K562 (cell line): ENCODE results near the gene IP6K3. TPM values are rescaled to one million over a fixed set of nuclear protein-coding genes. Genes with fewer than 3 reads are reported as not detected.

Experiments
- BRCA1 ChIP-seq, 2 experiments: fragments of 450-650 bp in 1 of 2; sonication (generic) in 1 of 2; formaldehyde crosslinking in 1 of 2; IDR thresholded peaks; 2 replicates each; pipeline versions ENCODE4 v1.5.0 to v1.6.1; 2017 to 2020; ENCODE audit warnings: mild to moderate bottlenecking in 1 of 2, missing genetic modification reagents in 1 of 2
- CEBPB ChIP-seq: fragments of 450-650 bp; IDR thresholded peaks from 2 replicates; pipeline ENCODE4 v1.6.1; 2016; ENCODE audit warnings: missing genetic modification characterization, missing compliant biosample characterization
- CHD2 ChIP-seq: IDR thresholded peaks from 2 replicates; pipeline ENCODE4 v1.6.1; 2011; ENCODE audit warnings: low read depth, low read length
- CHD4 ChIP-seq: fragments of 200-600 bp; sonication (generic); IDR thresholded peaks from 3 replicates; pipeline ENCODE4 v1.6.1; 2012; ENCODE audit warnings: low read depth, mild to moderate bottlenecking, mixed read lengths, low read length, inconsistent platforms; ENCODE audit not compliant: insufficient read depth, insufficient replicate concordance, poor library complexity, severe bottlenecking
- DPF2 ChIP-seq: fragments of 450-650 bp; IDR thresholded peaks from 2 replicates; pipeline ENCODE4 v1.6.1; 2016
- ELF2 ChIP-seq: fragments of 250-450 bp; sonication (Bioruptor Pico); IDR thresholded peaks from 2 replicates; pipeline ENCODE4 v1.5.0; 2021; ENCODE audit warnings: mild to moderate bottlenecking
- HDAC8 ChIP-seq: fragments of 450-650 bp; IDR thresholded peaks from 2 replicates; pipeline ENCODE4 v1.6.1; 2016; ENCODE audit warnings: mild to moderate bottlenecking, missing genetic modification characterization, moderate library complexity, missing compliant biosample characterization
- HLTF ChIP-seq: fragments of 450-650 bp; IDR thresholded peaks from 2 replicates; pipeline ENCODE4 v1.6.1; 2016
- IFI16 ChIP-seq: fragments of 250-450 bp; sonication (Bioruptor Pico); IDR thresholded peaks from 2 replicates; pipeline ENCODE4 v2.1.2; 2022; ENCODE audit warnings: mild to moderate bottlenecking, inconsistent platforms
- PHTF2 ChIP-seq: fragments of 250-450 bp; sonication (Bioruptor Pico); IDR thresholded peaks from 2 replicates; pipeline ENCODE4 v1.5.0; 2021; ENCODE audit warnings: mild to moderate bottlenecking
- PML ChIP-seq: IDR thresholded peaks from 2 replicates; pipeline ENCODE4 v1.6.1; 2012; ENCODE audit warnings: low read length, inconsistent platforms
- SMC3 ChIP-seq: conservative IDR thresholded peaks from 2 replicates; pipeline ENCODE4 v1.6.1; 2011; ENCODE audit warnings: low read depth, low read length, improper control_type of control experiment; ENCODE audit not compliant: insufficient read depth
- TCFL5 ChIP-seq: fragments of 250-450 bp; sonication (Bioruptor Pico); conservative IDR thresholded peaks from 2 replicates; pipeline ENCODE4 v1.6.1; 2021; ENCODE audit warnings: mild to moderate bottlenecking, moderate library complexity, matching md5 sums
- THRAP3 ChIP-seq: fragments of 450-650 bp; IDR thresholded peaks from 2 replicates; pipeline ENCODE4 v1.6.1; 2016; ENCODE audit warnings: mild to moderate bottlenecking, inconsistent platforms, borderline replicate concordance
- ZC3H8 ChIP-seq: fragments of 450-650 bp; IDR thresholded peaks from 2 replicates; pipeline ENCODE4 v1.6.1; 2017
- ZNF197 ChIP-seq: fragments of 200-800 bp; sonication (Bioruptor generic); IDR thresholded peaks from 2 replicates; pipeline ENCODE4 v1.6.1; 2016; ENCODE audit warnings: low read depth, missing genetic modification characterization, missing compliant biosample characterization
- ZNF76 ChIP-seq: fragments of 250-450 bp; sonication (Bioruptor Pico); IDR thresholded peaks from 2 replicates; pipeline ENCODE4 v1.4.0; 2020; ENCODE audit warnings: mild to moderate bottlenecking, moderate library complexity, borderline replicate concordance
- polyA plus RNA-seq, 8 experiments: library from polyadenylated mRNA; depleted of rRNA in 4 of 8; stranded (reverse) in 5 of 8; unstranded in 3 of 8; fragments of >200 nt; fragmentation: Nextera tagmentation in 2 of 8; fragmentation: Illumina TruSeq in 1 of 8; extraction: Ambion mirVana in 2 of 8; extraction: Trizol in 1 of 8; gene quantifications; 2 replicates each; pipeline versions ENCODE4 v1.2.1 to v1.2.3, GENCODE V29; 2011 to 2014; ENCODE audit warnings: inconsistent platforms in 1 of 8, missing spikeins in 1 of 8
- total RNA-seq, 7 experiments: library from RNA; depleted of rRNA in 6 of 7; stranded (reverse); fragments of >200 nt in 6 of 7; fragmentation: Illumina TruSeq in 2 of 7; extraction: Trizol in 2 of 7; gene quantifications; 2 replicates each; pipeline versions ENCODE4 v1.2.1 to v1.2.3, GENCODE V29; 2011 to 2021; ENCODE audit warnings: low replicate concordance in 1 of 7
- TF ChIP-seq, protein P1 (sequence below): sonication (generic); formaldehyde crosslinking; IDR thresholded peaks from 2 replicates; pipeline ENCODE4 v1.8.0; 2022; ENCODE audit warnings: mild to moderate bottlenecking, missing genetic modification reagents
- TF ChIP-seq, protein P2 (sequence below): IDR thresholded peaks from 3 replicates; pipeline ENCODE4 v1.6.1; 2011; ENCODE audit warnings: borderline replicate concordance, mild to moderate bottlenecking, moderate library complexity; ENCODE audit not compliant: insufficient read length; ENCODE audit errors: extremely low read depth

The IP6K3 gene
- total and polyA plus RNA-seq, 9 of the 15 experiments (the other 6 are each of a cell fraction or from before 2014, with no cell fraction given), result not detected

DNA sequence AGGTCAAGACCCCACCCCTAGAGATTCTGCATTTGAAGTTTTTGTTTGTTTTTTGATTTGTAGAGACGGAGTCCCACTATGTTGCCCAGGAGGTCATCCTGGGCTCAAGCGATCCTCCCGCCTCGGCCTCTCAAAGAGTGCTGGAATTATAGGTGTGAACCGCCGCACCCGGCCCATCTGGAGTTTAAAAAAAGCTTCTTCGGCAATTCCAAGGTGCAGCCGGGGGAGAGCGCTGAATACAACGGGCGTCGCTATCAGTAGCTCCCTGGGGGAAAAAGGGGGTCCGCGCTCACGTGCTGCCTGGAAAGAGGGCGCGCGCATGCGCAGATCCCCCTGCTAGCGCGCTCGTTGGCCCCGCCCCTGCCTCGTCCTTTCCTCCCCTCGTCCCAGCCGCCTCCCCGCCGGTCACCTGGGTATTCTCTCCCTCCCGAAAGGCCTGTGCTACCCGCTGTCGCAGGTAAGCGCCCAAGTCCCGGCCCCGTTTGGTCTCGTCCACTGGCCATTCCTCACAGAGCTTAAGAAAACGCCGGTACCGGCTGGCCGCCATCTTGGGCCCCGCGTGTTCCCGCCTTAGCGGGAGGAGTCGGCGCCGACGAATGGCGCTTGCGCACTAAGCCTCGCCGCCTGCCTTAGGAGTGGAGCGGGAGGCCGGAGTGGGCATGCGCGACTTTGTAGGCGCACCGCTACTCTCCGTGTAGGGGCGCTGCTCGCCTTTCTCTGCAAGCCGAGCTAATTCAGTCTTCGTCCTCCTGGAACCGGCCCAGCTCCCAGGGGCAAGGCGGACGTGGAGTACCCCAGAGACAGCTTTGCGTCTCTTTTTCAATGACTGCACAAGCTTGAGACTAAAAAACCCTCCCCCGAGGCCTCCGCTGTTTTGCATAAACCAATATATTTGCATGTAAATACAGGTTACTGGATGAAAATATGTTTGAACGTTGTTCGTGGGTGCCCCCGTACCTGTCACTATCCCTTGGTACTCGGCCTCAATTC, 35.3 kb downstream of the IP6K3 start, which contains the start of gene UQCC2 (continued):
- TF ChIP-seq, protein P1, sequence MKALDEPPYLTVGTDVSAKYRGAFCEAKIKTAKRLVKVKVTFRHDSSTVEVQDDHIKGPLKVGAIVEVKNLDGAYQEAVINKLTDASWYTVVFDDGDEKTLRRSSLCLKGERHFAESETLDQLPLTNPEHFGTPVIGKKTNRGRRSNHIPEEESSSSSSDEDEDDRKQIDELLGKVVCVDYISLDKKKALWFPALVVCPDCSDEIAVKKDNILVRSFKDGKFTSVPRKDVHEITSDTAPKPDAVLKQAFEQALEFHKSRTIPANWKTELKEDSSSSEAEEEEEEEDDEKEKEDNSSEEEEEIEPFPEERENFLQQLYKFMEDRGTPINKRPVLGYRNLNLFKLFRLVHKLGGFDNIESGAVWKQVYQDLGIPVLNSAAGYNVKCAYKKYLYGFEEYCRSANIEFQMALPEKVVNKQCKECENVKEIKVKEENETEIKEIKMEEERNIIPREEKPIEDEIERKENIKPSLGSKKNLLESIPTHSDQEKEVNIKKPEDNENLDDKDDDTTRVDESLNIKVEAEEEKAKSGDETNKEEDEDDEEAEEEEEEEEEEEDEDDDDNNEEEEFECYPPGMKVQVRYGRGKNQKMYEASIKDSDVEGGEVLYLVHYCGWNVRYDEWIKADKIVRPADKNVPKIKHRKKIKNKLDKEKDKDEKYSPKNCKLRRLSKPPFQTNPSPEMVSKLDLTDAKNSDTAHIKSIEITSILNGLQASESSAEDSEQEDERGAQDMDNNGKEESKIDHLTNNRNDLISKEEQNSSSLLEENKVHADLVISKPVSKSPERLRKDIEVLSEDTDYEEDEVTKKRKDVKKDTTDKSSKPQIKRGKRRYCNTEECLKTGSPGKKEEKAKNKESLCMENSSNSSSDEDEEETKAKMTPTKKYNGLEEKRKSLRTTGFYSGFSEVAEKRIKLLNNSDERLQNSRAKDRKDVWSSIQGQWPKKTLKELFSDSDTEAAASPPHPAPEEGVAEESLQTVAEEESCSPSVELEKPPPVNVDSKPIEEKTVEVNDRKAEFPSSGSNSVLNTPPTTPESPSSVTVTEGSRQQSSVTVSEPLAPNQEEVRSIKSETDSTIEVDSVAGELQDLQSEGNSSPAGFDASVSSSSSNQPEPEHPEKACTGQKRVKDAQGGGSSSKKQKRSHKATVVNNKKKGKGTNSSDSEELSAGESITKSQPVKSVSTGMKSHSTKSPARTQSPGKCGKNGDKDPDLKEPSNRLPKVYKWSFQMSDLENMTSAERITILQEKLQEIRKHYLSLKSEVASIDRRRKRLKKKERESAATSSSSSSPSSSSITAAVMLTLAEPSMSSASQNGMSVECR (CRISPR knock-in tag), result peak; percentile 84
- TF ChIP-seq ZNF76 (CRISPR knock-in tag) (no peak), PML (peak; percentile 94), HDAC8 (no peak), THRAP3 (no peak), CHD4 (no peak), TCFL5 (CRISPR knock-in tag) (no peak), BRCA1 (IDR thresholded peaks at IDR 0.05) (no peak), BRCA1 (CRISPR knock-in tag; IDR thresholded peaks at IDR 0.05) (no peak), SMC3 (peak; percentile 70), CEBPB (tag) (no peak), ELF2 (CRISPR knock-in tag) (peak; percentile 76; the same call in 1 of the 2 replicates), ZNF197 (CRISPR knock-in tag) (peak; percentile 41; the same call in 1 of the 2 replicates), IFI16 (CRISPR knock-in tag) (no peak), CHD2 (0 out of 2 replicates have a peak, but pooled peaks have one; percentile 20), HLTF (no peak), PHTF2 (CRISPR knock-in tag) (no peak), ZC3H8 (no peak), DPF2 (no peak)
- TF ChIP-seq, protein P2, sequence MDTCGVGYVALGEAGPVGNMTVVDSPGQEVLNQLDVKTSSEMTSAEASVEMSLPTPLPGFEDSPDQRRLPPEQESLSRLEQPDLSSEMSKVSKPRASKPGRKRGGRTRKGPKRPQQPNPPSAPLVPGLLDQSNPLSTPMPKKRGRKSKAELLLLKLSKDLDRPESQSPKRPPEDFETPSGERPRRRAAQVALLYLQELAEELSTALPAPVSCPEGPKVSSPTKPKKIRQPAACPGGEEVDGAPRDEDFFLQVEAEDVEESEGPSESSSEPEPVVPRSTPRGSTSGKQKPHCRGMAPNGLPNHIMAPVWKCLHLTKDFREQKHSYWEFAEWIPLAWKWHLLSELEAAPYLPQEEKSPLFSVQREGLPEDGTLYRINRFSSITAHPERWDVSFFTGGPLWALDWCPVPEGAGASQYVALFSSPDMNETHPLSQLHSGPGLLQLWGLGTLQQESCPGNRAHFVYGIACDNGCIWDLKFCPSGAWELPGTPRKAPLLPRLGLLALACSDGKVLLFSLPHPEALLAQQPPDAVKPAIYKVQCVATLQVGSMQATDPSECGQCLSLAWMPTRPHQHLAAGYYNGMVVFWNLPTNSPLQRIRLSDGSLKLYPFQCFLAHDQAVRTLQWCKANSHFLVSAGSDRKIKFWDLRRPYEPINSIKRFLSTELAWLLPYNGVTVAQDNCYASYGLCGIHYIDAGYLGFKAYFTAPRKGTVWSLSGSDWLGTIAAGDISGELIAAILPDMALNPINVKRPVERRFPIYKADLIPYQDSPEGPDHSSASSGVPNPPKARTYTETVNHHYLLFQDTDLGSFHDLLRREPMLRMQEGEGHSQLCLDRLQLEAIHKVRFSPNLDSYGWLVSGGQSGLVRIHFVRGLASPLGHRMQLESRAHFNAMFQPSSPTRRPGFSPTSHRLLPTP, result no peak
